GM19025 (cell line): ENCODE measurements around the gene KCTD13.
"Not testable (repeated sequence)": the region's sequence is repeated elsewhere in the genome, so short reads cannot be mapped to it uniquely, and the experiment has no call there.

Experiments
- ATAC-seq: cut with Tn5 transposase; IDR thresholded peaks from one replicate; pipeline ENCODE4 v1.9.1; 2021; ENCODE audit warnings: mild to moderate bottlenecking, low read depth, moderate library complexity; ENCODE audit not compliant: unreplicated experiment

Gene KCTD13

DNA sequence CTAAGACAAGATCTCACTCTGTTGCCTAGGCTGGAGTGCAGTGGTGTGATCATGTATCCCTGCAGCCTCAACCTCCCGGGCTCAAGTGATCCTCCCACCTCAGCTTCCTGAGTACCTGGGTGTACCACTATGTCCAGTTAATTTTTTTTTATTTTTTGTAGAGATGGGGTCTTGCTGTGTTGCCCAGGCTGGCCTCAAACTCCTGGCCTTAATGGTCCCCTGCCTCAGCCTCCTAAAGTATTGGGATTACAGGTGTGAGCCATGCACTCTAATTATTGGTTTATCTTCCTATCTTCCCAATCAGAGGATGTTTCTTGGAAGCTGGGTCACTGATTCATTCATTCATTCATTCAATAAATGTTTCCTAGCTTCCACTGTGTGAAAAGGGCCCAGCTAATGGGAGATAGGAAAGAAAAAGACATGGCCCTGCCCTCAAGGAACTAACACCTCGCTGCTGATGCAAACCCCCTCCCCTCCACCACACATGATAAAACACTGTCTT lies 17.3 kb downstream of the KCTD13 start:
- no peak for ATAC-seq

DNA sequence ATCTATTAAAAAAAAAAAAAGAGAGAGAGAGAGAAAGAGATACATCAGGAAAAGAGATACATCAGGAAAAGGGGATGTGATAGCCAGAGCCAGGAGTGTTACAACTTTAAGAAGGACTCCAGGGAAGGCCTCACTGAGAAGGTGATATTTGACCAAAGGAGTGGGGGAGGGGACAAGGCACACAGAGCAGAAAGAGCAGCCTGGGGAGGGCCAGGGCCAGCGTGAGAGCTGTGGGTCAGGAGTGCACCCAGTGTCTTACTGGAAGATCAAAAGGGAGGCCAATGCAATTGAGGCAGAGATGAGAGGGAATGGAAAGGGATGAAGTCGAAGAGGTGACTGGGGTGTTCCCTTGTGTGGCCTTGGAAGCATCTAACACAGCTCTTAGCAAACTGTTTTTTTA lies 18.1 kb downstream of the KCTD13 start:
- ATAC-seq: no peak

DNA sequence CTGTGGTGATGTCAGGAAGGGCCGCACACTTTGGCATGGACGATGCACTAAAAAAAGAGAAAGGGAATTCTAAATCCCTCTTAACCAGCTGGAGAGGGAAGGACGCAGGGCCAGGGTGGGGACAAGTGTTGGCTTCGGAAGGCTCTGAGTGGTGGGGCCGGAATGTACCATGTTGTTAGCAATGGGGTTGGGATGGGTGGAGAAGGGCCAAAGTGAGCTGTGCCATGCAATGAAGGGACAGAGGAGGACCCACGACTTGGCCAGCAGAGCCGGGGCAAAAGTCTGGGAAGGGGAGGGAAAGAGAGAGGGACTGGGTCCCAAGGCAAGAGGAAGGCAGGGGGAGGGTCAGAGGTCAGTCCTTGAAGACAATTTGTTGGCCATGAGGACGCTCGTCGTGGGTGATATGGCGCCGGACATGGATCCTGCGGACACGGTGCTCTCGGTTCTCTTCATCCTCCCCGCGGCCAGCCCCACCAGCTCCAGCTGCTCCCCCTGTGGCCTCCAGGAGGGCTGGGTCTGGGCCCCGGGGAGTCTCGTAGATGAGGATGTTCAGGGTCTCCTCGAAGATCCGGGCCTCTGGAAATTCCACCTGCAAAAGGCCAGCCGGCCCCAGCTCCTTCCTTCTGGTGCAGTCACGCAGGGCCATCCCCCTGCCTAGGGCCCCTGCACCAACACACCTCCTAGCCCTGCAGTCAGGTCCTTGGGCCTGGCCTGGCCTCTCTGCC lies 19.3 kb downstream of the KCTD13 start:
- no peak for ATAC-seq

DNA sequence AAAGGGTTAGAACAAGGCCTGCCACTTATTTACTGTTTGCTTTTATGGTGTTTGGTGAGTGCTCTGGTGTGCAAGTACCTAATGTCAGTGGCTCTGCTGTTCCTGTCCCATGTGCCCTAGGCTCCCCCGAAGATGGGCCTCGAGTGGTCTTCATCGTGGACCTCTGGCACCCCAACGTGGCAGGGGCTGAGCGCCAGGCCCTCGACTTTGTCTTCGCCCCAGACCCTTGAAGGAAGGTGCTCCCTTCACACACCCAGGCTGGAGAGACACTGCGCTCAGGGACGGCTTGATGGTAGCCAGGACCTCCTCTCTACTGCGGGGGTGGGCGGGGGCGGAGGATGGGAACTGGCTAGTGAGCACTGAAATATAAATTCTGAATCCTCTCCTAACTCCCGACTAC lies 20.4 kb downstream of the KCTD13 start:
- no peak for ATAC-seq

DNA sequence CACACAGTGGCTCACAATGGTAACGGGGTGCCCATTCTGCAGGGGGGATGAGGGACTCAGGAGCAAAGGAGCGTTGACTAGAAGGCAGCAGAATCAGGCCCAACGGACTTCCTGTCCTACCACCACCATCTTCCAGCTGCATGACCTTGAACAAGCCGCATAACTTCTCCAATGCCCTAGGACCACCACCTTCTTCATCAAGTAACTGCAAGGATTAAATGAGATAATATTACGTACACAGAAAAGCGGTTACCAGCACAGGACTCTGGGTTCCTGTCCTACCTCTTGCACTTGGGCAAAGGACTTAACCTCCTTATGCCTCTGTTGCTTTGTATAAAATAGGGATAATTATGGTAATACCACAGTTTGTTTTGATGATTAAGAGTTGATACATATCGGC lies 21.1 kb downstream of the KCTD13 start:
- no peak for ATAC-seq

DNA sequence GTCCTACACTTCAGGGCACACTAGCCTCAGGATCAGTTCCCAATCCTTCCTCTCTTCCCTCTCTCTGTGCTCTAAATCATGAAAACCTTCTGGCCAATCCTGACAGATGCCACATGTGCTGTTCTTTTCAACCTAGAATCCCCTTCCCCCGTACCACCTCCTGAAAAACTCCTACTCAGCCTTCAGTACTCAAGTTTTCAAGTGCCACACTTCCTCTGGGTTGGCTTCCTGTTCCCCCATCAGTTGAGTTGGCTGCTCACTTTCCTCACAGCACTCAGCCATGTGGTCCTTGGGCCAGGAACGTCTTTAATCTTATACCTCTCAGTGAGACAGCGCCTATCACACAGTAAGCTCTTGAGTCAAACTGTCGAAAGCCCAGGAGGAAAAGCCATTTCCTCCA lies 22.4 kb downstream of the KCTD13 start:
- no peak for ATAC-seq

DNA sequence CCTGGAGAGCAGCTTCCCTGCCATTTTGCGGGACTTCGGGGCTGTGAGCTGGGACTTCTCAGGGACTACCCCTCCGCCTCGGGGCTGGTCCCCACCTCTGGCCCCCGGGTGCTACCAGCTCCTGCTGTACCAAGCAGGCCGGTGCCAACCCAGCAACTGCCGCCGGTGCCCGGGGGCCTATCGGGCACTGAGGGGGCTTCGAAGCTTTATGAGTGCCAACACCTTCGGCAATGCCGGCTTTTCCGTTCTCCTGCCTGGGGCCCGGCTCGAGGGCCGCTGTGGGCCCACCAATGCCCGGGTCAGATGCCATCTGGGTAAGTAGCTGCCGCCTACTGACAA lies 24.4 kb downstream of the KCTD13 start:
- no peak for ATAC-seq

DNA sequence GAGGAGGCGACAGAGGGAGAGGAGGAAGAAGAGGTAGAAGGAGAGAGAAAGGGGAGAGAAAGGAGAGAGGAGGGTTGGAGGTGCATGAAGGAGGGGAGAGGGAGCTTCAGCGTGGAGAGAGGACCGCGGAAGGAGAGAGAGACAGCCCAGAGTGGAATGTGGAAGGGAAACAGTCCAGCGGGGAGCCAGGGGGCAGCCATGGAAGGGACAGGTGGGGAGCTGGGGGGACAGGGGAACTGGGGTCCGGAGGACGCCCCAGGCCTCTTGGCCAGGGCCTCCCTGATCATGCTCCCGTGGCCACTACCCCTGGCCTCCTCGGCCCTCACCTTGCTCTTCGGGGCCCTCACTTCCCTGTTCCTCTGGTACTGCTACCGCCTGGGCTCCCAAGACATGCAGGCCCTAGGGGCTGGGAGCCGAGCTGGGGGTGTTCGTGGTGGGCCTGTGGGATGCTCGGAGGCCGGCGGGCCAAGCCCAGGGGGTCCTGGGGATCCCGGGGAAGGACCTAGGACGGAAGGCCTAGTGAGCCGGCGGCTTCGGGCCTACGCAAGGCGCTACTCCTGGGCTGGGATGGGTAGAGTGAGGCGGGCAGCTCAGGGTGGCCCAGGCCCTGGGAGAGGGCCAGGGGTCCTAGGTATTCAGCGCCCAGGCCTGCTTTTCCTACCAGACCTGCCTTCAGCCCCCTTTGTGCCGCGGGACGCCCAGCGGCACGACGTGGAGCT lies 25.0 kb downstream of the KCTD13 start:
- ATAC-seq: no peak

DNA sequence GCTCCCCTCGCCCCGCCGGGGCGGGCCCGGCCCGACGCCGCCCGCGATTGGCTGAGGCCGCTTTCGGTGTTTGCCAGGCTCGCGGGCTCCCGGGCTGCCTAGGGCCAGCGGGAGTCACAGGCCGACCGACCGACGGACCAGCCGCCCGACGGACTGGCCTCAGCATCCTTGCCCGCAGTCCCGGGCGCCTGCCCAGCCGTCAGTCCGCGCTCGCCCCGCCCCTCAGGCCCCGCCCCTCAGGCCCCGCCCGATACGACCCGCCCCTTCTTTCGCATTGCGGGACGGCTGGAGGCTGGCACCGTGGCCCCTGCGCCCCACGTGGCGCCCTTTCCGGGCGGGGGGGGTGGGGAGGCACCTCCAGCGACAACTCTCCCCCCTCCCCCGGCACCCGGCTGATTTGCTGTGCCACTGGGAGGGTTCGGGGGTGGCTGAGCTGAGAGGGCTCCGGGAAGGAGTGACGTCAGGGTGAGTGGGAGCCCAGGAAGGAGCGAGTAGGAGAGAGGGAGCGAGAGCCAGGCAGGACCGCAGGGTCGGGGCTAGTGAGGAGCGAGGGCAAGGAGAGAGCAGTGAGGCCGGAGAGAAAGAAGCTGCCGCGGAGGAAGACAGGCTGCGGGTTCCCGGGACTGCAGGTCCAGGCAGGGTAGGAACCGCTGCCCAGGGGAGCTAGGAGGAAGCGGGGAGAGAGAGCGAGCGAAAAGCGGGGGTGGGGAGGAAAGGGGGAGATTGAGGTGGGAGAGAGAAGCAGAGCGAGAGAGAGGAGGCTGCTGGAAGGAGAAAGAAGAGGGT lies 25.7 kb downstream of the KCTD13 start, which contains the start of gene ASPHD1:
Gene ASPHD1 (plus strand): TSS at position 387 of the 786 bp plus-strand sequence. CDS start 484 bp downstream, outside the sequence.
- peak; percentile 70 for ATAC-seq

DNA sequence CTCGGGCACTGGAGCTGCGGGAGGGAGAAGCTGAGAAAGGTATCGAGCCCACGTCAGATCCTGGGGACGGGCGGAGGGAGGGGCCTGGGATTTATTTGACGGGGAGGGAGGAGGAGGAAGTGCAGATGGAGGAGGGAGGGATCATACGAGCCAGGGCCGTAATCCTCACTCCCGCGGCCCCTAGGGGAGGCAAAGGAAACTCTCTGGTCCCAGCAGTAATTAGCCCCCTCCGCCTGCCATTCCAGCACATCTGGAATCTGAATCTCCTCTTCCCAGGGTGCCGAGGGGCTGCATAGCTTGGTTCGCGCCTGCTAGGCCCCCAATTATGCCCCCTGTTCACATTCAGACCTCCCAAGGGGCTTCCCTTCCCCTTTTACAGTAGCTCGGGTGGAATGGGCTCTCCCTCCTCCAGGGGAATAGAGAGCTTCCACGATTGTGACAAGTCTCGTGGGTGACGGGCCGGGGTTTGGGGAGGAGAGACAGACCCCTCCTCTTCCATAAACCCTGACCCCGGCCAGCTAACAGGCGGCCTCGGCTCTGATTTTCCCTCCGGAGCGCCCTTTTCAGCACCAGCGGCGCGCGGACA lies 26.4 kb downstream of the KCTD13 start, which contains the start of gene SEZ6L2:
Gene SEZ6L2 (minus strand): TSS at position 35 of the 586 bp plus-strand sequence. CDS start 531 bp downstream, outside the sequence.
- no peak for ATAC-seq

DNA sequence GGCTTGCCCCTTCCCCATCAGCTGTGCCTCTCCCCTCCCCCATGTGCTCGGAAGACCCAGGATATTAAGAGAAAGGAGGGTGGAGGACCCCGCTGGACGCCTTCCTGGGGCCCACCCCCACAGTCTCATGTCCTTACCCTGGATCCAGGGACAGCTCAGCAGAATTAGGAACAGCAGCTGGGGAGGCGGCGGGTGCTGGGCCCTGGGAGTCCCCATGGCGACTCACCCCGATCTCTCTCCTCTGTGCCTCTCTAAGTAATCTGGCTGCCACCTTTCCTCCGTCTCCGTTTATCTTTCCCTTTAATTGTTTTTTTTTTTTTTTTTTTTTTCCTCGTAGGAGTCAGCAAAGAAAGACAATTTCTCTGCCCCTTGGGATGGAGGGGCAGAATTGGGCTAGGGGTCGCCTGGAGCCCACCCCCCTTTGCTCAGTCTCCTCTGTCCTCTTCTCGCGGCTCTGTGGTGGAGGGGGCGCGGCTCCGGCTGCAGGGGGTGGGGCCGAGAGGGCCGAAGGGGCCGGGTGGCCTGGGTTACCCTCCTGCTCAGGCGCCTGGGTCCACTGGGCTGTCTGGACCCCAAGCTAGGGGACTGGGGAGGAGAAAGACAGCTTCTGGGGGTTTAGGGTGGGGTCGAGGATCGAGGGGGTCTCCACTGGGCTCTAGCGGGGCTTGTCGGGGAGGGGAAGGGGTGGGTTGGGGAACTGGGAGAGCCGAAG lies 27.1 kb downstream of the KCTD13 start:
- no peak for ATAC-seq

DNA sequence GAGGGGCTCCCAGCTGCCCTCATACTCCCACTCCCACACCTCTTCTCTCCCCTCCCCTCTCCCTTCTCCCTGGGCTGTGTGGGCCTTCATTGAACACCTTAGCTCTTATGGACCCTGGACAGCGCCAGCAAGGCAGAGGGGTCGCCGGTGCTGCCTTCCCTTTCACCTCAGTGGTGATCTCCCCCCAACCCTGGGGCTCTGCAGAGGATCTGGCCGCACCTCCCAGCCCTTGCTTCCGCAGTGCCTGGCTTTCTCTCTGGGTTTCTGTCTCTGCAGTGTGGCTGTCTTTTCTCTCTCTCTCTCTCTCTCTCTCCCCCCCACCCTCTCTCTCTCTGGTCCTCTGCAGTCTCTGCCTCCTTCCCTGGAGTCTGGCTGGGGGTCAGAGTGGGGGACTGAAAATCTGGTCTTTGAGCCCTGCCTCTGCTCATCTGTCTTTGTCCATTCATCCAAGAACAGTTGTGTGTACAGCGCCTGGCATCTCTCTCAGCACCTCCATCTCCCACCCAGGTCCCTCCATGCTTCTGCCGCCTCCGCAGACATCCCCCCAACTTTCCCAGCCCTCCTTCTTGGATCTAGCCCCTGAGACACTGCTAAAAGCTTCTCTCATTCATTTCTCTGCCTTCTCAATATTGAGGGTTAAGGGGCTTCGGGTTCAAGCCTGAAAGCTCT lies 27.8 kb downstream of the KCTD13 start:
- no peak for ATAC-seq

DNA sequence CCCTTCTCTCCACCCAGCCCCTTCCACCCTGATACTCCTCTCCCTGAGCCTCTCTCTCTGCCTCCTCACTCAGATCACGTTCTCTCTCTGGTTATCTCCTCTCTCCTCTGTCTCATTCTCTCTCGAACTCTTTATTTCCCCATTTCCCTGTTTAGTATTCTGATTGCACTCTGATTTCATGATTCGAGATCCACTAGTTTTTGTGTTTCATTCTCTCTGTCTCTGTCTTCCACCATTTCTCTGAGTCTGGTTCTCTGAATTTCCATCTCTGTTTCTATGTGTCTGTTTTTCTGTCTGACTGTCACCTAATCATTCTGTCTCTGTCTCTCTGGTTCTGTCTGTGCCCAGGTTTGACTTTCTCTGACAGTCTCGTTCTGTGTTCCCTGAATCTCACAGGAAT lies 28.7 kb downstream of the KCTD13 start:
- ATAC-seq: no peak

DNA sequence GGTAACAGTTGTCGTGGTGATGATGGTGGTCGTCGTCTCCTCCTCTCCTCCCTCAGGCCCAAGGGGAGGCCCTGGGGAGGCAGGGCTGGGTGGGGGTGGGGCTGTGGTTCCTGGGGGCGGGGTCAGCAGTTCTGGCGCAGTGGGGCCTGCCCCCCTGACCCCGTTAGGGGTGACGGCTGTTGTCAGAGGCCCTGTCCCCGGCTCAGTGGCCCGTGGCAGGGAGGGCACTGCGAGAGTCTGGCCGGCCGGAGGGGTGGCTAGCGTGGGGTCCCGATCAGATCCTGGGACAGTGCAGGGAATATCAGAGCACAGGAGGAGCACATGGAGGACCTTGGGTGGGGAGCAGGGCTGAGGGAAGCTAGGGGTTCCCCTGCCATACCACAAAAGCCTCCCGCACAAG lies 29.2 kb downstream of the KCTD13 start:
- no peak for ATAC-seq

DNA sequence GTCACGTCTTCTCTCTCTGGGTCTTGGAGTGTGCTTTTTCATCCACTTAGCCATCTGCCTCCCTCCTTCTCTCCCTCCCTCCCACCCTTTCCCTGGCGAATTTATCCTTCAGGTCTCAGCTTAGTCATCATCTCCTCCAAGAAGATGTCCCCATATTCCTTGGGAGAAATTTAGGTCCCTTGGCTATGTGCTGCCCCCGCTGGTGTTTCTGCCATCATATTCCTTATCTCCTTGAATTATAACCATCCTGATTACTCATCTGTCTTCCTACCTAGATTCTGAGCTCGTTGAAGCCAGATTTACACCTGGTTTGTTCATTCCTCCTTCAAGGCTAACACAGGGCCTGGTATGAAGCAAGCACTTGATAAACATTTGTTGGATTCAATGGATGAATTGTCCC lies 31.7 kb downstream of the KCTD13 start:
- ATAC-seq: no peak

DNA sequence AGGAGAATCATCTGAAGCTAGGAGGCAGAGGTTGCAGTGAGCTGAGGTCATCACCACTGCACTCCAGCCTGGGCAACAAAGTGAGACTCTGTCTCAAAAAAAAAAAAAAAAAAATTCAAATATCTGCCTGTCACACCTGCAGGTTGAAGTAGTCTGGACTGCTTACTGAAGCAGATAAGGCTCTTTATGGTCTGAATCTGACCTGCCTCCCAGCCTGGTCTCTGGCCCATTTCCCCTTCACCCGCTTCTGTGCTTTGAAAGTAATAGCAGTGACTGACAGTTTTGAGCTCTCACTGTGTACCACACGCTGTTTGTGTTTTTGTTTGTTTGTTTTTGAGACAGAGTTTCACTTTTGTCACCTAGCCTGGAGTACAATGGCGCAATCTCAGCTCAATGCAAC lies 32.5 kb downstream of the KCTD13 start:
- no peak for ATAC-seq

DNA sequence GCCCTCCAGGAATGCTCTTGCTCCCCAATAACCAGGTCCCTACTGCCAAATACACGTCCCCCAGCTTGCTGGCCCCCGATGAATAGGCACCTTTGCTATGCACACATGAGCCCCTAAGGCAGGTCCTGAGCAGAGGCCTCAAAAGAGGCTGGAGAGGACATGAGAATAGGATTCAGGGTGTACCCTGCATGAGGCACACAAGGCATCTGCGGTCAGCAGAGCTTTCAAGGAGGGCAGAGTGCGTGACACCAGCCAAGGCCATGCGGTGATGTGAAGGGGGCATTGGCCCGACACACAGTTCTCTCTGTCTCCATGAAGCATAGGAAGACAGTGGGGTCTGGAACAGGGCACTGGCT lies 33.6 kb downstream of the KCTD13 start:
- ATAC-seq: no peak

DNA sequence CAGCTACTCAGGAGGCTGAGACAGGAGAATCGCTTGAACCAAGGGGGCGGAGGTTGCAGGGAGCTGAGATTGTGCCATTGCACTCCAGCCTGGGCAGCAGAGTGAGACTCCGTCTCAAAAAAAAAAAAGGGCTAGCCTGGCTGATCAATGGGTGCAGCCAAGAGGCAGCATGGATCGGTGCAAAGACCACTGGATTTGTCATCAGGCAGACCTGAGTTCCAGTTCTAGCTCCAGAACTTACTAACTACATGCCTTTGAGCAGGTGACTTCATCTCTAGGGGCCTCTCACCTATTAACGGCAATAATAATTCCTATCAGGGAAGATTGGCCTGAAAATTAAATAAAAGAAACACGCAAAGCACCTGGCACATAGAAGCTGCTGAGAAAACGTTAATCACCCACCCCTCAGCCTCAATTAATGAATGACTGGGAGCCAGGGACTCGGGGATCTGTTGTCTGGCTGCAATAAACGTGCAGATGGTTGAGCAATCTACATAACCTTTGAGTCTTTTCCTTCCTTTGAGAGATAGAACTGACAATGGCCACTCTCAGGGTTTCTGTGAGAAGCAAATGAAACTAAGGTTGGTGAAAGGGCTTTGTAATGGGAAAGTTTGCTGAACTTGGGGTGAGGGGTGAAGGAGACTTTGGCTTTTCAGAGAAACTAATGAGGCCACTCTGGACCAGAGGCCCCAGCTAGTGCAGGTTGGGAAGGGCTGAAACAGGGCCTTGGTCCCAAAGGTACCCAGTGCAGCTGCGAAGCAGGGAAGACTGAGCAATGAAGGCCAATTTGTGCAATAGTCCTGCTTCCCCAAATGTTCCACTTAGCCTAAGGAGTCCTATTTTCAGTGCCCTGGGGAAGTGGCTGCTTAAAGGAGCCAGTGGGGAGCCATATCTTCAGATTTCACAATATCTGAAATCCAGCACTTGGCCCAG lies 34.2 kb downstream of the KCTD13 start:
- no peak for ATAC-seq

DNA sequence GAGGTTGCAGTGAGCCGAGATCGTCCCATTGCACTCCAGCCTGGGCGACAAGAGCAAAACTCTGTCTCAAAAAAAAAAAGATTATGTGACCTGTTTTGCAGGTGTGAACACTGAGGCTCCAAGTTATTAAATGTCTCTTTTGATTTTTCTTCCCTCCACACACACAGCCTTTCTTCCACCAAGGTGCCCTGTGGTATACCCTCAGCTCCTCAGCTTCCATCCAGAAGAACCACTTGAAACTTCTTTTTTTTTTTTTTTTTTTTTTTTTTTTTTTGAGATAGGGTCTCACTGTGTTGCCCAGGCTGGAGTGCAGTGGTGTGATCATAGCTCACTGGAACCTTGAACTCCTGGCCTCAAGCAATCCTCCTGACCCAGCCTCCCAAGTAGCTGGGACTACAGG lies 36.7 kb downstream of the KCTD13 start:
- ATAC-seq: not testable (repeated sequence)
